ENCODE data around the gene JCAD.

DNA sequence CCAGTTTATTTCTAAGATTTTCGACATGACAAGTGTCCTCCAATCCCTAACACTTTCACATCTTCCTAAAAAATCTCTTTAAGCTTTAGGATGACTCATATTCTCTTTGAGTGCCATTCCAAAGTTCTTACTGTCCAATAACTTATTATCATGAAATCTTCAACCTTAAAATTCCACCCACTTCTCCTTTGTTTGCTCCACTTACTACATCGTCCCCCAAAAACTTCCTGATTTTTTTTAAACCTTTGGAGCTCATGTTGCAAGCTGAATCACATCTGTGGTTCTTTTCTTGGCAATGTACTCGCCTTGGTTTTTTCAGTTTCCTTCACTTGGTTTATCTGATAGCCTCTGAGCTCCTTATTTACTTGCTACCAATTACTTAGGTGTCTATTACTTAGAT is 39.2 kb upstream of the JCAD start:
- TF ChIP-seq, protein P1, sequence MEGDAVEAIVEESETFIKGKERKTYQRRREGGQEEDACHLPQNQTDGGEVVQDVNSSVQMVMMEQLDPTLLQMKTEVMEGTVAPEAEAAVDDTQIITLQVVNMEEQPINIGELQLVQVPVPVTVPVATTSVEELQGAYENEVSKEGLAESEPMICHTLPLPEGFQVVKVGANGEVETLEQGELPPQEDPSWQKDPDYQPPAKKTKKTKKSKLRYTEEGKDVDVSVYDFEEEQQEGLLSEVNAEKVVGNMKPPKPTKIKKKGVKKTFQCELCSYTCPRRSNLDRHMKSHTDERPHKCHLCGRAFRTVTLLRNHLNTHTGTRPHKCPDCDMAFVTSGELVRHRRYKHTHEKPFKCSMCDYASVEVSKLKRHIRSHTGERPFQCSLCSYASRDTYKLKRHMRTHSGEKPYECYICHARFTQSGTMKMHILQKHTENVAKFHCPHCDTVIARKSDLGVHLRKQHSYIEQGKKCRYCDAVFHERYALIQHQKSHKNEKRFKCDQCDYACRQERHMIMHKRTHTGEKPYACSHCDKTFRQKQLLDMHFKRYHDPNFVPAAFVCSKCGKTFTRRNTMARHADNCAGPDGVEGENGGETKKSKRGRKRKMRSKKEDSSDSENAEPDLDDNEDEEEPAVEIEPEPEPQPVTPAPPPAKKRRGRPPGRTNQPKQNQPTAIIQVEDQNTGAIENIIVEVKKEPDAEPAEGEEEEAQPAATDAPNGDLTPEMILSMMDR (IDR thresholded peaks at IDR 0.05) = no peak
- TF ChIP-seq POLR2A (IDR thresholded peaks at IDR 0.05) (no peak), POLR2AphosphoS5 (IDR thresholded peaks at IDR 0.05) (peak; percentile 35)

All from prostate gland (tissue), 2 donors.